Effector CD8-positive, alpha-beta T cell (primary cell): Measurements from ENCODE around the gene IL17F.

Experiments used
- DNase-seq: peaks from one replicate; lab custom pipeline; 2025; lab: John Stamatoyannopoulos, UW

The IL17F gene

DNA sequence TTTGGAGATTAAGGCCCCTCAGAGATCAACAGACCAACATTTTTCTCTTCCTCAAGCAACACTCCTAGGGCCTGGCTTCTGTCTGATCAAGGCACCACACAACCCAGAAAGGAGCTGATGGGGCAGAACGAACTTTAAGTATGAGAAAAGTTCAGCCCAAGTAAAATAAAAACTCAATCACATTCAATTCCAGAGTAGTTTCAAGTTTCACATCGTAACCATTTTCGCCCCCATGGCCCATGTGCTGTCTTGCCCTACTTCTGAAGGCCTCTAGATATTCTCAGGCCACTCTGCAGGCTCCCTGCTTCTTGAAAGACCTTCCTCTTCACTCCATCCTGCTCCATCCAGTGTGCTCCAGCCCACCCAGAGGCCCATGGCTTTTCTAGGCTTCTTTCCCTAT, 53.9 kb downstream of the IL17F start:
- DNase-seq, result no peak

DNA sequence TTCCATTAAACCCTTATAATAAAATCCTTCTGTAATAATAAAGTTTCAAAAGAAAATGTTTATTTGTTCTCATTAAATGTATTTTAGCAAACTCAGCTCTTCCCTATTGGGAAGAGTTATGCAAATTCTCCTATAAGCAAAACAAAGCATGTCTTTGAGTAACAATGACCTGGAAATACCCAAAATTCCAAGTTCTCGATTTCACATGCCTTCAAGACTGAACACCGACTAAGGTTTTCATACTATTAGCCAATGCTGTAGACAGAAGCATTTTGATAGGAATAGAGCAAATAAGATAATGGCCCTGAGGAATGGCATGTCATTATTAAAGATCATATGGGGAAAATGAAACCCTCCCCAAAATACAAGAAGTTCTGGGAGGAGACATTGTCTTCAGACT, 54.3 kb downstream of the IL17F start:
- no peak for DNase-seq

DNA sequence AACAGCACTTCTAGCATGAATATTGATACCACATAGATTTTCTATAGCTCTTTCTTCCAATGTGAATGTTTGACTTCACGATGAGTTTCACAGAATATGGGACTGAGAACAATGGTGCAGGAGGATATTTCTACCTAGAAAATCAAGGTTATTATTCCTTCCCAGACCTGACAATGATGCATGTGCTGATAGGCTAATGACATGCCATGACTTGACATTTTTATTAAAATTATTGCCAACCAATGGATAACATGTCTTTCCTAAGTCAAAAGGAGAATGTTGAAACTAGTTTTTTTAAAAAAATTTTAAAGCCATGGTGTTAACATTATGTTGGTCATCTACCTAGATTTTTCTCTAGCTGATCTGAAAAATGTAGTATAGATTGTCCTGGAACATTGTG, 57.2 kb downstream of the IL17F start:
- no peak for DNase-seq
